Heart left ventricle (tissue), 13 donors: ENCODE data around the gene FAHD1.

Source experiments
- POLR2A ChIP-seq, 2 donors: fragments of 450-650 bp; IDR thresholded peaks; one replicate each; pipeline ENCODE4 v1.6.1; 2017; ENCODE audit warnings: antibody characterized with exemption in 2 of 2, mild to moderate bottlenecking in 2 of 2, moderate library complexity in 2 of 2
- TF ChIP-seq, protein P1 (sequence below), 12 donors: fragments of 200-600 bp; sonication (generic) in 4 of 12; IDR thresholded peaks; one replicate each; pipeline versions ENCODE4 v1.5.0 to v1.8.0; 2018 to 2022; ENCODE audit warnings: antibody characterized with exemption in 12 of 12, mild to moderate bottlenecking in 5 of 12
- donor health status: ischemic (EF 13 %, LVEDD 7.1; RV severe dilation, severe dysfunction).
- donor health status: DM: no; HTN: yes; CAD: no.
- donor health status: DM: no; HTN: no; CAD: no.
- donor health status: ischemic (EF 25% LVEDD 6.9; RV normal size, moderate dysfunction).
- donor health status: ischemic (EF 25% LVEDD 5.7; RV mildly dilated, moderate dysfunction).
- donor health status: ischemic (EF 35%, LVEDD 5.7; RV mildly dilated, moderate dysfunction).
- donor health status: nonischemic (EF 11% LVEDD 7.7; RV severe dilation, severe dysfunction).
- donor health status: DM: yes; HTN: yes; CAD: no.
- donor health status: PGD.
- donor health status: ischemic (EF 29% LVEDD 5.4; RV normal size, mild dysfunction).
- donor health status: nonischemic (EF 23%, LVEDD 6.1; RV moderate dilation, normal function).

DNA sequence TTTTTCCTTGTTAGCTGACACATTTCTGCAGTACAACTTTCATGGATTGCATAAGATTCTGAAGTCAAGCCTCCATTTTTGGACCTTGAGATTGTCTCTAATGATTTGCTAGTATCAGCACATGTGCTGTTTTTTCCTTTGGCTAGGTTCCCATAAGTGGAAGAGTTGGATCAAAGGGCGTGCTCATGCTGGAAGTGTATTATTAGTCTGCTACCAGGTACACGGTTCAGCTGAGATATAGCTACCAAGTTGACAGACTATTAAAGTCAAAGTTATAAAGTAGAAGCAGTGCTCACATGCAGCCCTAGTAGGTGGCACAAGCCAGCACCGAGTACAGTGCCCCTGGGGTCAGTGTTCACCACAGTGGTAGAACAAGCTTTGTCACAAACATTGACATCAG lies 3.2 kb downstream of the FAHD1 start:
- TF ChIP-seq, protein P1, sequence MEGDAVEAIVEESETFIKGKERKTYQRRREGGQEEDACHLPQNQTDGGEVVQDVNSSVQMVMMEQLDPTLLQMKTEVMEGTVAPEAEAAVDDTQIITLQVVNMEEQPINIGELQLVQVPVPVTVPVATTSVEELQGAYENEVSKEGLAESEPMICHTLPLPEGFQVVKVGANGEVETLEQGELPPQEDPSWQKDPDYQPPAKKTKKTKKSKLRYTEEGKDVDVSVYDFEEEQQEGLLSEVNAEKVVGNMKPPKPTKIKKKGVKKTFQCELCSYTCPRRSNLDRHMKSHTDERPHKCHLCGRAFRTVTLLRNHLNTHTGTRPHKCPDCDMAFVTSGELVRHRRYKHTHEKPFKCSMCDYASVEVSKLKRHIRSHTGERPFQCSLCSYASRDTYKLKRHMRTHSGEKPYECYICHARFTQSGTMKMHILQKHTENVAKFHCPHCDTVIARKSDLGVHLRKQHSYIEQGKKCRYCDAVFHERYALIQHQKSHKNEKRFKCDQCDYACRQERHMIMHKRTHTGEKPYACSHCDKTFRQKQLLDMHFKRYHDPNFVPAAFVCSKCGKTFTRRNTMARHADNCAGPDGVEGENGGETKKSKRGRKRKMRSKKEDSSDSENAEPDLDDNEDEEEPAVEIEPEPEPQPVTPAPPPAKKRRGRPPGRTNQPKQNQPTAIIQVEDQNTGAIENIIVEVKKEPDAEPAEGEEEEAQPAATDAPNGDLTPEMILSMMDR (IDR thresholded peaks at IDR 0.05) = no peak
- no peak for TF ChIP-seq POLR2A (IDR thresholded peaks at IDR 0.05)
